Occipital lobe (tissue), 2 donors: Measurements from ENCODE around the gene IL4I1. TPM values are rescaled to one million over a fixed set of nuclear protein-coding genes. Genes with fewer than 3 reads are reported as not detected.
A peak's percentile ranks its signal among the peaks of the same experiment; 100 is the strongest.

ENCODE experiments used
- DNase-seq: peaks from one replicate; lab custom pipeline; 2025; lab: John Stamatoyannopoulos, UW
- total RNA-seq: library from RNA; depleted of rRNA; stranded (reverse); fragments of >200 nt; gene quantifications from one replicate; pipeline ENCODE4 v1.2.3, GENCODE V29; 2014

IL4I1 gene
- total RNA-seq, 1 donor from 2014 or later = not detected

DNA sequence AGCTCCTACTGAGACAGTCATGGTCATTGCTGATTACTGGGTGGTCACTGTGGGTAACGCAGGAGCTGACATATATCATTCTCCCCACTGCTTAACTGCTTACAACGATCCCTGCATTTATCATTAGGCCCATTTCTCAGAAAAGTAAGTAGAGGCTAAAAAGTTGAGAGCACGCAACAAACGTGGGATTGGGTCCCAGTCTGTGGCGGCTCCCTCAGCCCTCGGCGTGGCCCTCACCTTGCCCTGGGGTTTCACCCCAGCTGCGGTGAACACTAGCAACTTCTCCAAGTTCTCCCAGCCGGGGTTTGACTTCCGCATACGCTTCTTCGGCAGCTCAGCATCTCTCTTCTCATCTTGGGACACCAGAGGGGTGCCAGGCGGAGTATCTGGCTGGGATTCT is 31.8 kb downstream of the IL4I1 start:
- no peak for DNase-seq

DNA sequence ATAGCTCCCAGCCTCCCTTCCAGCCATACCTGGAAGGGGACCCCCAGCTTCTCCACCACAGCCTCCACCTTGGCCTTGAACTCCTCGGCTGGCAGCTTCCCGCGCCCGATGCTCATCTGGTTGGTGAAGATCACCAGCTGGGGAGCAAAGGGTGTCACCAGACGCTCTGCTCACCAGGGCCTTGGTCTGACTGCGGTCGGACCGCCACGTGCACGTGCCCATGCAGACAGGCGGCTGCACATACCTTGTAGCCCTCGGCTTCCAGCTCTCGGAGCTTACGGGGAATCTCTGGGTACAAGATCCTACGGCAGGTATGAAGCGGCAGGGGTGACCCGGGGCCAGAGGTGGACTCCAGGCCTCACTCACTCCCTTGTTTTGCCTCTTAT is 32.8 kb downstream of the IL4I1 start:
- no peak for DNase-seq

DNA sequence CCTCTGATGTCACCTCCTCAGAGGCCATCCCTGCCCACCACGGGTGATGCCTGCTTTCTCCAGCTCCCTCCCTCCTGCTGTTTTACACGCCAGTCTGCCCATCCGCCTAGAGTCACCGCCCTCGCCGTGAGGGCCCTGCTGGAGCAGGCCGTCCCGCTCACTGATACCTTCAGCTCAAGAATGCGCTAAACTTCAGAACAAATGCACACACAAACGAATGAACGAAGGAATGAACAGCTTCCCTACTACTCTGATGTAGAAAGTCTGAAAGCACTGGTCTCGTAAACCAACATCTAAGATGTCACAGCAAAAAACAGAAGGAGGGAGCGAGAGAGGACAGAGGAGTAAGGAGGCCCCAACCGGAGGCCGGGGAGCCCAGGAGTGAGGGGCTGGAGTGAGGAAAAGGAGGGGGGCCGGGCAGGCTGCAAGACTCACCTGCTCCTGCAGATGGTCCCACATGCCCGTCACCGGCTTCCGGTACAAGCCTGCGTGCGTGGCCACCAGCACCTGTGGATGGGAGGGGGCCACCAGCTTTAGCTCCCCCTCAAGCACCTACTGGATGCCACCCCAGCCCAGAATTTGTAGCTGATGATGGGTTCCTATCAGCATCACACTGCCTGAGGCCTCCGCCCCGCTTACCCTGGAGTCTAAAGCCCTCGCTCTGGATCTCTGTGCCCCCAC is 33.3 kb downstream of the IL4I1 start:
- DNase-seq = no peak

DNA sequence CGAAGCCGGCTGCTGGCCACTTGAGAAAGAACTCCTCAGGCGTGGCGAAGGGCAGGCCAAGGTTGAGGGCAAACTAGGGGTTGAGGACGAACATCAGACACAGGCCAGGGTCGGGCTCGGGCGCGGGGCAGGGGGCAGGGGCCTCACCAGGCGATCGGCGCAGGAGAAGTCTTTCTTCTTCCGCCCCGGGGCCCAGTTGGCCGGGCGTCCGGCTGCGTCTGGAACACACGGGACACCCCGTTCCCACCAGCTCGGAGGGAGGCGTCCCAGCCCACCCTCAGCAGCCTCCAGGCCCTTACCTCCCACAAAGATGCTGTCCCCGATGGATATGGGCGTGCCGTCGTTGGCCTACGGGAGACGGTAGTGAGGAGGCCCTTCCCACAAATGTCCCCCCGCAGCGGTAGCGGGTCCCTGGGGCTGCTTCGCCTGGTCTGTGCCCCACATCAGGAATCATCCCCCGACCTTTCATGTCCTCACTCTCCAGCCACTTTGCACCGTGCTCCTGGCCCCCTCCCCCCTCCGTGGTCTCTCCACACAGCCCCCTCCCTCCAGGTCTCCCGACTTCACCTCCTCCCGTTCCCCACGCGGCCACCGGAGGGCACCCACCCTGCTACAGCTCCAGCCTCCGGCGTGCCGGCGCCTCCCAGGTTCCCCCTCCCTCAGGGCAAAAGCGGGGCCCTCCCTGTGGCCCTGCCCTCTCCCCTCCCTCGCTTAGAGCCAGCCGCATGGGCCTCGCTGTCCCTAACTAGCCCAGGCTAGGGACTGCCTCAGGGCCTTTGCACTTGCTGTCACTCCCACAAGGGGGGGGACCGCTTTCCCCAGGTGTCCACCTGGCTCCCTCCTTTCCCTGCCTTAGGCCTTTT is 34.1 kb downstream of the IL4I1 start:
- DNase-seq = no peak

DNA sequence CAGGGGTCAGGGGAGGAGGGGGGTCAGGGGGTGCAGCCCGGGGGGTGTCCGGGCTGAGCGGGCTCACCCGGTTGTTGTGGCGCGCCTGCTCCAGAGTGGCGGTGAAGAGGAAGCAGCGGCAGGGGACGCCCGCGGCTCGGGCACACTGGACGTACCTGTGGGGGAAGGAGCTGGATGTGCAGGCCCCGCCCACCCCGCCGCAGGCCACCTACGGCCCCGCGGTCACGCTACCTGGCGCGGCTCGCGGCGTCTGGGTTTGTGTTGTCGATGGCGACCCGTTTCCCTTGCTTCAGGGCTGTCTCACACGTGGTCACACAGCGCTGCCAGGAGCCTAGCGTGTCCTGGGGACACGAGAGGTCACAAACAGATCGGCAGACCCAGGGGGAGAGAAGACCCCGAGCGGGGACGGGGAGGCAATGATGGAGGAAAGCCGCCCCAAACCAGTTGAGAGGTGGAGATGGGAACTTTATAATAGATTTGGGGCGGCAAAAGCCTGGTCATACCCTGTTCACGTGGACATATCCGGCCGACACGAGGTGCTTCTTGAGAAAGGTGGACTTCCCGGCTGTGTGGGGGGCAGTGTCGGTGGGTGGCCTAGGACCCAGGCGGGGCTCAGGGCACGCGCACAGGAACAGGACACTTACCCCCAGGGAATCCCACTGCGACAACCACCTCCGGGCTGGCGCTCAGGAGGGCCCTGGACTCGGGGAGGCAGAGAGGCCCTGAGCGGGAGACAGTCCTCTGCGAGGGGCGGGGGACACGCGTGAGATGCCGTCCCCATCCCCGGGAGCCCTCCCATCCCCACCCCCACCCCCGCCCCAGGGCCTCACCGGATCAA is 34.9 kb downstream of the IL4I1 start:
- no peak for DNase-seq

DNA sequence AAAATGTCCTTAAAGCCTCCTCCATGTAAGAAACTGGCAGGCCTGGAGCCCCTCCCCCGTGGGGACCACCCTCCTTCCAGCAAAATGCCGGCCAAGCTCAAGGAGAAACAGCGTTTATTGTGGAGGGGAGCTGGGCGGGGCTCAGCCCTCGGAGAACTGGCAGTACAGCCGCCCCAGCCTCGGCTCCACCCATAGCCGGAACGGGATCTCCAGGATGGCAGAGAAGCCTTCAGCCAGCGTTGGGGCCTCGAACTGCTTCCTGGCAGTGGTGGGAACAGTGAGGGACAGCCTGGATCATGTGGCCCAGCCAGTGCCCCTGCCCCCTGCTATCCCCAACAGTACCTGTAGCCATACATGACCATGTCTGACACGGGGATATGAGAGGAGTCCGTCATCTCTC is 35.6 kb downstream of the IL4I1 start:
- no peak for DNase-seq

DNA sequence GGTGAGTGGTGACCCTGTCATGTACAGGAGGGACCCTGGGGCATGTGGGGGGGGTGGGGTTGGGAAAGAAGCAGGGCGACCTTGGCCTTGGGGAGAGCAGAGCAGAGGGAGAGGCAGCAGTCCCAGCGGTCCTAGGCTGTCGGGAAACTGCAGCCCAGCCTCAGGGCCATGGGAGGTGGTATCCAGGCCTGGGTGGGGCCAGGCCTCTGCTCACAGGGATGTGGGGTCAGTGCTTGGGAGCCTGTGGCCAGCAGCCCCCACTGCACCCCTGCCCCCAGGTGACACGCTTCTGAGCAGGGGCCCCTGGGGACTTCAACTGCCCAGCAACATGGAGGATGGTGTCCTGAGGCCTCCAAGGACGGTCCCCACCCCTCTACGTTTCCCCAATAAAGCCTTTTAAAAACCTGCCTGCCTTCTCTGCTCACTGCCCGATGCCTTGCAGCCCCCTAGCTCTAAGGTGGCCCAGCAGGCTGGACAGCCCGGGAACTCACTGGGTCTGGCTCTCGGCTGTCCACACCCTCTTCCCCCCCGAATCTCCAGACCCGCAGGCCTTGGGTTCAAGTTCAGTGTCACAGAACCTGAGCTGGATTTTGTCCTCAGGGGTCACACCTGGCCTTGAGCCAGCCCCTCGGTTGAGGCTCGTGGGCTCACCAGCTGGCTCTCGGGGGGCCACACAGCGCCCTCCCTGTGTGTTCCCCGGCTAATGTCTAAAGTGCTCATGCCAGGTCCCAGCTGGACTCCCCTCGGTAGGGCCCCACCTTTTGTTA is 36.2 kb downstream of the IL4I1 start:
- DNase-seq = no peak

DNA sequence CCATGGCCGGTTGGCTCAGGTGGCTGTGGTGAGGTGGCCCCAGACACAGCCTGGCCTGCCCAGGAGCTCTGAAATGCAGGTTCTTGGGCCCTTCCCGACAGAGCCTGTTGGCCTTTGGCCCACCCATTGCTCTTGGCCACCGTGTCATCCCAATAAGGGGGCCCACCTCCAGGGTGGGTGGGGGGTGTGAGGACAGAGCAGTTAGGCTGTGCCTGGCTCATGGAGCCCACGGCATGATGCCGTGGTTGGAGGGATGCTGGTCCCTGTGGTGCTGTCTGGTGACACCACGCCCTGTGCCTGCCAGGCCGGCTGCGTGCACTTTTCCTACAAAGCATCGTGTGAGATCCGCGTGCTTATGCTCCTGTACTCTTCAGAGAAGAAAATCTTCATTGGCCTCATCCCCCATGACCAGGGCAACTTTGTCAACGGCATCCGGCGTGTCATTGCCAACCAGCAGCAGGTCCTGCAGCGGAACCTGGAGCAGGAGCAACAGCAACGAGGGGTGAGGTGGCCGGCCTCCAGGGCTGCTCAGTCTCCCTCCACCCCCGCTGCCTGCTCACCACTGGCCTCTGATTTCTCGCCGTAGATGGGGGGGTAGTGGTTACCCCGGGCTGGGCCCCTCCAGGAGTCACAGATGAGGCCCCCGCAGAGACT is 36.9 kb downstream of the IL4I1 start:
- no peak for DNase-seq

DNA sequence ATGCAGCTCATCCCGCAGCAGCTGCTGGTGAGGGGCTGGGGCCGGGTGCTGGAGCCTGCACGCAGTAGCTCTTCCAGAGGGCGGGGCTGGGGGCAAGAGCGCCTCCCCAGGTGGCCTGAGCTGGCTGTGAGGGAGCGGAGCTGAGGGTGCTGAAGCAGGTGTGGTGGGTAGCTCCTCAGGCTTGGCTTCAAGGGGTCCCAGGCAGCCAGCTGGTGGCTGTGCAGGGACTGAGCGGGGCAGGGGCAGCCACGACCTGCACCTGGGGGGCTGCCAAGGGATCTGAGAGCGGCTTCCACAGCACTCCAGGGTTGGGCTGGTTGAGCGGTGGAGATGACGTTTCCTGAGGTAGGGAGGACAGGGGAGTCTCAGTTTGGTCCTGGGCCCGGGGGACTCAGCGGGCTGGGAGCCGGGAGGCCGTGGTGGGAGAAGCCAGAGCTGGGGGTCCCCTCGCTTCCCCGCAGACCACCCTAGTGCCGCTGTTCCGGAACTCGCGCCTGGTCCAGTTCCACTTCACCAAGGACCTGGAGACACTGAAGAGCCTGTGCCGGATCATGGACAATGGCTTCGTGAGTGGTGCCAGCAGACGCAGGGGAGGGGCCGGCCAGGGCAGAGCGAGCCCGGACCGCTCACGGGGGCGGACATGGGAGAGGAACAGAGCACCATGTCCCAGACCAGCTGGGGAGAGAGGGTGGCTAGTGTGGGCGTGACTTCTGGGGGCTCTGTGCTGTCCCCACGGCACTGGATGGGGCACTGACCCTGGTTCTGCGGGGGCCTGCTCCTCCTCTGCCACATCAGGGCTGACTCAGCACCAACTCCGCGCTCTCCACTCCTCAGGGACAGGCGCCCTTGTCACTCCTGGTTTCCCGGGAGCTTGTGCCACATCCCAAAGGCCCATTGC is 38.4 kb downstream of the IL4I1 start:
- DNase-seq = peak; percentile 9

DNA sequence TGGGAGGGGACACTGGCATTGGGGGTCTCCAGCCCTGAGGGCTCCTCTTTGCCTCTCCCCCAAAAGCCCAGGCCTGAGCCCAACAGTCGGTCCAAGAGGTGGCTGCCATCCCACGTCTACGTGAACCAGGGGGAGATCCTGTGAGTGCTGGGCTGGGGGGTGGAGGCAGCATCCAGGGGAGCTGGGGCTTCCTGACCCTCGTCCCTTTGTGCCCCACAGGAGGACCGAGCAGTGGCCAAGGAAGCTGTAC is 38.9 kb downstream of the IL4I1 start:
- no peak for DNase-seq

DNA sequence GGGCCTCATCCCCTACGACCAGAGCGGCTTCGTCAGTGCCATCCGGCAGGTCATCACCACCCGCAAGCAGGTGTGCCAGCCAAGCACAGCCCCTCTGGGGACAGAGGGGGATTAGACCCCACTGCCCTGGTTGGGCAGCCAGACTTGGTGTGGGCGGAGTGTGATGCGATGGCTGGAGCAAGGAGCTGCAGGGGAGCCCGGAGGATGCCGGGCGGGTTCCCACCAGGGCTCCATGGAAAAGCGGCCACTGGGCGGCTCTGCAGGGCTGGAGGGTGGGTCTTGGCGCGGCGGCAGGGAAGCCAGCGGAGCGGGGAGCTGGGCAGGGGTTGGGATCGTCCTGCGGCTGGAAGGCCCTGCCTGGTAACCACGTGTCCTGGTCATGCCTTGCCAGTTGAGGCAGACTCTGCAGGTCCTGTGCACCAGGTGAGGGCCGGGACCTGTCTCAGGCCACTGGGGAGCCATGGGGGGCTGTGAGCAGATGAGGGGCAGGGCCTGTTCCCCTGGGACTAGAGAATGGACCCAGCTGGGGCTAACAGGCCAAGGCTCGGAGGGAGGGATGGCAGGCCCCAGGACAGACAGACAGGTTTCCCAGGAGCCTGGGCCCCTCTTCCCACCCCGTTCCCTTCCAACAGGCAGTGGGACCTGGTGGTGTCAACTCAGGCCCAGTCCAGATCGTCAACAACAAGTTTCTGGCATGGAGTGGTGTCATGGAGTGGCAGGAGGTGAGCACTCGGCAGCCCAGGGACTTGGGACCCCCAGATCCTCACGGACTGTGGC is 39.4 kb downstream of the IL4I1 start:
- DNase-seq = no peak

DNA sequence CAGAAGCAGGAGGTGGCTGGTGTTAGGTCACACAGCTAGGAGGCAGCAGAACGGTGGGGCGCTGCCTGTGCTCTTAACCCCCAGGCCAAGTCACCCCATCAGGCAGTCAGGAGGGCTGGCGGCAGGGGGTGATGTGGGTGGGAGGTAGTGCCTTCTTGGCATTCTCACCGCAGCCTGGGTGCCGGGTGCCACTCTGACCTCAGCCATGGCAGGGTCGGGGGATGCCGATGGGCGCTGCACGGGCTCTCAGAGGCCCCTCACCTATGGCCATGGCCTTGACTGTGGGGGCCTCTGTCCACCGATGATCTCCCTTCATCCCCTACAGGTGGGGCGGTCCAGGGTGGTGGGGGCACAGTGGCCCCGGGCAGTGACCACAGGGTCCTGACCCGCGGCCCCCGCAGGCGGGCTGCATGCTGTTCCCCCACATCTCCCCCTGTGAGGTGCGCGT is 40.1 kb downstream of the IL4I1 start:
- no peak for DNase-seq

DNA sequence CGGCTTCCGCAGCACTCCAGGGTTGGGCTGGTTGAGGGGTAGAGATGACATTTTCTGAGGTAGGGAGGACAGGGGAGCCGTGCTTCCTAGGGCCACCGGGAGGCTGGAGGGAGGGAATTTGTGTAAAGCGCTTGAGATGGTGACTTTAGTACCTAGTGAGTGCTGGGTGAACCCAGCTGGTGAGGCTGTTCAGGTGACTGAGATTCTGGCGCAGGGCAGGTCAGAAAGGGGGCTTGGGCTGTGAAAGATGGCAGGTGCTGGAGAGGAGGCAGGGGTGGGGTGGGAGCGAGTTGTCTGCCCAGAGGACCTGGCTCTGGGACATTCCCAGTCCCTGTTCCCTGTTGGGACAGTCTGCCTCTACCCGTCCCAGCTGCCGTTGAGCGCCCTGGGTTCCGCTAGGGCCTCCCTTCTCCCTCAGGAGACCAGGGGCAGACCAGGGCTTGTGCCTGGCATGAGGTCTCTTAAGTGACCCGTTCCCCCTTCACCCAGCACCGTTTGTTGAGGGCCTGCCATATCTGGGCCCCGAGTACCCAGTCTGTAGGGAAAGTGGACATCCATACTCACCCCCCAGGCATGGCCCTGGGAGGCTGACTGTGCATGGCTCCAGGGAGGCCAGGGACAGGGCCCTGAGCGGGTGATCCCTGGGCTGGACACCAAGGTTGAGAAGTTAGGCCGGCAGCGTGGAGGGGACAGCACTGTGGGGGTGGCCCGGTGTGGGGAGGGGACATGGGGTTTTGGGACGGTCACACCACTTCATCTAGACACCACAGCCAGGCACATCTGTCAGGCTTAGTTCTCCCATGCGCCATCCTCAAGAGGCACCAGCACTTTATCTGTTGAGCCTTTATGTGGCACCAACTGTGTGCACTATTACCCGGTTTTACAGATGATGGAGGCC is 40.8 kb downstream of the IL4I1 start:
- no peak for DNase-seq

DNA sequence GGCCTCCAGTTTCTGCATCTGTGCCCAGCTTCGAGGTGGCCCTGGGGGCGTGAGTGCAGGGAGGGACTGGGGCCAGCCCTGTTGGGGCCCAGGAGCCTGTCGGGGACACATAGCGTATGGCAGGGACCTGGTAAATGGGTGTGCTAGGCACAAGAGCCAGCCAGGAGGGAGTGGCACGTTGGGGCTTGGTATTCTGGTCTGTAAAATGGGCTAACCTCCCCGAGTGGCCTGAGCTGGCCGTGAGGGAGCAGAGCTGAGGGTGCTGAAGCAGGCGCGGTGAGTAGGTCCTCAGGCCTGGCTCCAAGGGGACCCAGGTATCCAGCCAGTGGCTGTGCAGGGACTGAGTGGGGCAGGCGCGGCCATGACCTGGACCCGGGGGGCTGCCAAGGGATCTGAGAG is 41.4 kb downstream of the IL4I1 start:
- no peak for DNase-seq

DNA sequence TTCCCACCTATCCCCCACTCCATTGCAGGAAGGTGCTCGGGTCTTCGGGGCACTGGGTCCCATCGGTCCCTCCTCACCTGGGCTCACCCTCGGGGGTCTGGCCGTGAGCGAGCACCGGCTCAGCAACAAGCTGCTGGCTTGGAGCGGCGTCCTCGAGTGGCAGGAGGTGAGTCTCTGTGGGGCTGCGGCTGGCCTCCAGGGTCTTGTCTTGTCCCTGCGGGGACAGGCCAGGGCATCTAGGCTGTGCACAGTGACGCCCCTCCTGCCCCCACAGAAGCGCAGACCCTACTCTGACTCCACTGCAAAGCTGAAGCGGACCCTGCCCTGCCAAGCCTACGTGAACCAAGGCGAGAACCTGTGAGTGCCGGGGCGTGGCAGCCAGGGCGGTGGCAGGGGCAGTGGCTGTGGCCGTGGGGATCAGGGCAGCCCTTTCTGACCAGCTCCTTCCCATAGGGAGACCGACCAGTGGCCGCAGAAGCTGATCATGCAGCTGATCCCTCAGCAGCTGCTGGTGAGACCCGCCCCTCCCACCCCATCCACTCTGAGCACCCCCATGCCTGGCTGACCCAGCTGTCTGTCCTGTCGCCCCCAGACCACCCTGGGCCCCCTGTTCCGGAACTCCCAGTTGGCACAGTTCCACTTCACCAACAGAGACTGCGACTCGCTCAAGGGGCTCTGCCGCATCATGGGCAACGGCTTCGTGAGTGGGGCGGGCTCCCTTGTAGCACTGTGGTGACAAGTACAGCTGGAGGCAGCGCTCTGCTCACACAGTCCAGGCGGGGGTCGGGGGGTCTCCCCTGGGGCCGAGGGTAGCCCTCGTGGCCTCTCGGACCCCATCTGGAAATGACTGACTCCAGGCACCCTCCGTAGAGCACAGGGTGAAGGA is 42.1 kb downstream of the IL4I1 start:
- DNase-seq = no peak

DNA sequence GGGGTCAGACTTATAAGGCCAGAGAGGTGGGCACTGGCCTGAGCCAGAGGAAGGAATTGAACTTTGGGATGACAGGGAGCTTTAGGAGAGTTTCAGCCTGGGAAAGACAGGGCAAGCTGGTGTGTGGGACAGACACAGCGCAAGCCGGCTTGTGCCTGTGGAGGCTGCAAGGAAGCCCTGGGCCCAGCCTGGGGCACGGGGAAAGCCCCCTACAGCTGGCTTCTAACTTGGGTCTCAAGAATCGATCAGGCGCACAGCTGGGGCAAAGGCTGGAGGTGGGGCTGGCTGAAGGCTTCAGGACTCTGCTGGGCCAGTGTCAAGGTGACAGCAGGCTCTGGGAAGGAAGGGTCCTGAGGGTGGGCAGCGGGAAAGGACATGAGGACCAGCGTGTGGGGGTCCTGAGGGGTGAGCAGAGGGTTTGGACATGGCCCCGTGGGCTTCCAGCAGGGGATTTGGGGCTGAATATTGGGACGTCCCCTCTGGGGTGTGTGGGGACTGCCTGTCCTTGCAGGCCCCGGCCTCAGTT is 42.8 kb downstream of the IL4I1 start:
- DNase-seq = no peak

DNA sequence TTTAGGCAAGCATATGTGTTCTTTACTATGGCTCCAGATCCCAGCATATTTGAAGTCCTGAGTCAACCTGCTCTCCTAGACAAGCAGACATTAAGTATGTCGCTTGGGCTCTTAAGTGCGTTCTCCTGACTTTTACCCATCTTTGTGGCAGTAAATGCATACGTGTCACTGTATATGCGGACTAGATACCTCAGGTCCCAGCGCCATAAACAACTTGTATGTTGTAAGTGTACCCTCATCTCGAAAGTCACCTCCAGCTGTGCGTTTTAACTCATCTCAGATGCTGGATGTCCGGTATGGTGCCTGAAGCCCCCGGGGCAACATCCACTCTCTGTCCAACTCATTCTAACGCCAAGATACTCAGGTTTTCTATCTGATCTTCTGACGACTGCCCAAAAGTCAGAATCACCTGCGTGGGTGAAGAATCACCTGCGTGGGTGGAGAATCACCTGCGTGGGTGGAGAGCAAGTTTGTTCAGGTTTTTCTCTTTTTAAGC is 44.0 kb downstream of the IL4I1 start:
- DNase-seq = no peak
